ENCODE data around the gene GIT1. TPM values are rescaled to one million over a fixed set of nuclear protein-coding genes. Genes with fewer than 3 reads are reported as not detected.
A peak's percentile ranks its signal among the peaks of the same experiment; 100 is the strongest.

GIT1 gene
- total RNA-seq, 8 experiments from 2014 or later: 27.1 to 43.8 (median 32.0) TPM

- Histone ChIP-seq H3K4me3 (no peak overlapping the region), H3K4me1 (replicated peaks in 1 of 2) (peaks cover 27 to 34% of the 10 kb centered on the region in 2 donors), H3K27ac (no peak overlapping the region)
- in situ Hi-C loops (cut with MboI; ENCODE audit: low pct_unique_long_range_greater_than_20kb in 2 of 9, low sequenced_read_pairs in 9 of 9, unreplicated experiment in 9 of 9): loop anchor here in 1 of 9 experiments (25.0 kb wide), 1 partner anchor 473 kb away; no protein-coding TSS in a partner anchor
- peak in 1 of 8 experiments; percentile 12 for ATAC-seq (replicated peaks in 6 of 8)
- WGBS, 10 experiments: 60 to 94% (median 70%) methylated on average over 1 to 6 of the region's 16 CpGs; no CpG with 5 or more reads in 6 of the 10 experiments
These were observed 25.1 kb upstream of the GIT1 start for GRCh38 chr17:29614349-29615047.

DNA sequence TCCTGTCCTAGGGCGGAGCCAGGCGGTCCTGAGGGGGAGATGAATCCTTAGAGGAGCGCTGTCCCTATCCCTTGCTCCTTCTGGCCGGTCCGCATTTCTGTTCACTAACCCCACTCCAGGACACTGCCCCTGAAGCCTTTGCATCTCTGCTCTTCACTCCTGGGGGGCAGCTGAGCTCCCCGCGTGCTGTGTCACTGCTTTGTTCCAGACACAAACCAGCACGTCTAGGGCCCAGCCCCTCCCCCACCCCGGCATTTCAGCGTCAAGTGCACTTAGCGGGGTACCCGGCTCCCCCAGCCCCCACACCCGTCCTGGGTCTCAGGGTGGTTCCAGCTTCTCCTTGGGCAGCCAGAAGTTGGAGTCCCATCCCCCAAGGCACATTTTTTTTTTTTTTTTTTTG, 24.4 kb upstream of the GIT1 start:
- Histone ChIP-seq H3K4me3 (no peak overlapping the region), H3K4me1 (replicated peaks in 1 of 2) (peaks cover 27 to 34% of the 10 kb centered on the region in 2 donors), H3K27ac (no peak overlapping the region)
- 61 to 100% methylated on average over 1 to 3 of the region's 13 CpGs; no CpG with 5 or more reads in 8 of the 10 experiments for whole genome bisulfite sequencing, 10 experiments
- in situ Hi-C loops (cut with MboI; ENCODE audit: low pct_unique_long_range_greater_than_20kb in 2 of 9, low sequenced_read_pairs in 9 of 9, unreplicated experiment in 9 of 9): loop anchor here in 1 of 9 experiments (25.0 kb wide), 1 partner anchor 473 kb away; no protein-coding TSS in a partner anchor
- peak in 1 of 8 experiments; percentile 14 for ATAC-seq (replicated peaks in 6 of 8)

GRCh38 chr17:29613352-29613837, 23.9 kb upstream of the GIT1 start:
- Histone ChIP-seq H3K4me3 (no peak overlapping the region), H3K27ac (peak overlapping the region in 1 of 2 donors; percentile 43), H3K4me1 (replicated peaks in 1 of 2) (peaks cover 27 to 34% of the 10 kb centered on the region in 2 donors)
- ATAC-seq (replicated peaks in 6 of 8): peak in 7 of 8 experiments; percentile 9 to 73 (median 60)
- in situ Hi-C loops (cut with MboI; ENCODE audit: low pct_unique_long_range_greater_than_20kb in 2 of 9, low sequenced_read_pairs in 9 of 9, unreplicated experiment in 9 of 9): loop anchor here in 1 of 9 experiments (25.0 kb wide), 1 partner anchor 474 kb away; no protein-coding TSS in a partner anchor
- 0 to 80% (median 32%) methylated on average over 1 to 7 of the region's 50 CpGs; no CpG with 5 or more reads in 6 of the 10 experiments for WGBS, 10 experiments

DNA sequence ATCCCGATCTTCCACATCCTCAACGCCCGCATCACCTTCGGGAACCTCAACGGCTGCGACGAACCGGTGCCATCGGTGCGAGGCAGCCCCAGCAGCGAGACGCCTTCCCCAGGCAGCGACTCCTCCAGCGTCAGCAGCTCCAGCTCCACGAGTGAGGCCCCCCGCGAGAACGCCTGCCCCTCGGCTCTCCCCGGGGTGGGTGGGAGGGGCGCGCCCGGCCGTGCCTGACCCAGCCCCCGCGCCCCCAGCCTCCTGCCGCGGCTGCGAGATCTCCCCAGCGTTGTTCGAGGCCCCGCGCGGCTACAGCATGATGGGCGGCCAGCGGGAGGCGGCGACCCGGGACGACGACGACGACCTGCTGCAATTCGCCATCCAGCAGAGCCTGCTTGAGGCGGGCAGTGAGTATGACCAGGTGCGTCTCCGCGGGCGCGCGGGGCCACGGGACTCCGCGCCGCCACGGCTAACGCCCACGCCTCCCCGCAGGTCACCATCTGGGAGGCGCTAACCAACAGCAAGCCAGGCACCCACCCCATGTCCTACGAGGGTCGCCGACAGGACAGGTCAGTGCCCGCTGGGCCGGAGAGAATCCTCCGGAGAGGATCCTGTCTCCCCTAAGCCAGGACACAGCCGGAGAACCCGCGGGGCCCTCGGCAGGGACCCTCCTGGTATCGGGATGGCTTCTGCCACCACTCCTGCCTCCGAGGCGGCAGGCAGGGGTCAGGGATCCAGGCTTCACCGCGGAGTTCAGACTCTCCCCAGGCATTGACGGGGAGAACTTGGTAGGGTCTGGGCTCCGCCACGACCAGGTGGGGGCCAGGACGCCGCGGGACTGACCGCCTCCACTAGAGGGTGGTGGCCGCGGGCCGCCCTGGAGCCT, 23.2 kb upstream of the GIT1 start:
- H3K4me1 ChIP-seq (replicated peaks in 1 of 2): peaks cover 27 to 28% of the 10 kb centered on the region in 2 donors
- in situ Hi-C loops (cut with MboI; ENCODE audit: low pct_unique_long_range_greater_than_20kb in 2 of 9, low sequenced_read_pairs in 9 of 9, unreplicated experiment in 9 of 9): loop anchor here in 1 of 9 experiments (25.0 kb wide), 1 partner anchor 475 kb away; no protein-coding TSS in a partner anchor
- WGBS, 10 experiments: no CpG with 5 or more reads among the region's 85 CpGs
- H3K4me3 ChIP-seq: no peak overlapping the region
- peak overlapping the region in 1 of 2 donors; percentile 43 for H3K27ac ChIP-seq
- no peak for ATAC-seq (replicated peaks in 6 of 8)

- WGBS, 10 experiments: 100% methylated on average over 2 of the region's 12 CpGs; no CpG with 5 or more reads in 9 of the 10 experiments
- no peak for ATAC-seq (replicated peaks in 6 of 8)
These were observed 22.6 kb upstream of the GIT1 start for GRCh38 chr17:29612094-29612403.

DNA sequence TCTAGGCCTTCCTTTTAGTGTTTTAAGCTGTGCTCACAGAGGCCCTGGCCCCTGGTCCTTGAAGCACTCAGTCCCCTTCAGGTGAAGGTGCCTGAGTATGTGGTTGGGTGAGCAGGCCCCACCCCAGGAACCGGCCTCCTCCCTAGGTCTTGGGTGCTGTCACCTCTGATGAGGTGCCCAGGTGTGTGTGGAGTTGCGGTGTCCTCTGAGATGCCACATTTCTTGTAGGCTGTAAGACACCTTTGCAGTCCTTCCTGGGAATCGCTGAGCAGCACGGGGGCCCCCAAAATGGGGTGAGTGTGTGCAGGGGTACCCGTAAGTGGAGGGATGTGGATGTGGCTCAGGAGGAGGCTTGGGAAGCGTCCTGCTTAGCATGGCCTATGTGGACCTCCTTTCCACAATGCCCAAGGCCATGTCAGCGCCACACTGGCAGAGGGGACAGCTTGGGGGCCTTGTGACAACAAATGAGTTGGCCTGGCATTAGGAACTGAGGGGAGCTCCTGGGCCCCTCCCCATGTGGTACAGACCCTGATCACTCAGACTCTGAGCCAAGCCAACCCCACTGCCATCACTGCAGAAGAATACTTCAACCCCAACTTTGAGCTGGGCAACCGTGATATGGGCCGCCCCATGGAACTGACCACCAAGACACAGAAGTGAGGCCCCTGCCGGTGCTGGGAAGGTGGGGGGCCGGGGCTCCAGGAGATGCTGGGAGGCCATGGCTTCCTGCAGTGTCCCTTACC, 22.1 kb upstream of the GIT1 start:
- H3K27ac ChIP-seq: no peak overlapping the region
- peaks cover 23 to 24% of the 10 kb centered on the region in 2 donors for H3K4me1 ChIP-seq (replicated peaks in 1 of 2)
- in situ Hi-C loops (cut with MboI; ENCODE audit: low pct_unique_long_range_greater_than_20kb in 2 of 9, low sequenced_read_pairs in 9 of 9, unreplicated experiment in 9 of 9): loop anchor here in 1 of 9 experiments (25.0 kb wide), 1 partner anchor 476 kb away; no protein-coding TSS in a partner anchor
- H3K4me3 ChIP-seq: no peak overlapping the region
- WGBS, 10 experiments: 96 to 100% (median 100%) methylated on average over 1 to 5 of the region's 11 CpGs; no CpG with 5 or more reads in 6 of the 10 experiments
- no peak for ATAC-seq (replicated peaks in 6 of 8)

More at GRCh38 chr17:29612094-29612403, 22.6 kb upstream of the GIT1 start:
- Histone ChIP-seq H3K27ac (no peak overlapping the region), H3K4me1 (replicated peaks in 1 of 2) (peaks cover 23 to 24% of the 10 kb centered on the region in 2 donors), H3K4me3 (no peak overlapping the region)
- in situ Hi-C loops (cut with MboI; ENCODE audit: low pct_unique_long_range_greater_than_20kb in 2 of 9, low sequenced_read_pairs in 9 of 9, unreplicated experiment in 9 of 9): loop anchor here in 1 of 9 experiments (25.0 kb wide), 1 partner anchor 475 kb away; no protein-coding TSS in a partner anchor

GRCh38 chr17:29610395-29610794, 20.9 kb upstream of the GIT1 start:
- no peak overlapping the region for H3K27ac ChIP-seq
- no peak overlapping the region for H3K4me3 ChIP-seq
- WGBS, 10 experiments: 60 to 100% (median 81%) methylated on average over 1 to 3 of the region's 3 CpGs; no CpG with 5 or more reads in 5 of the 10 experiments
- no peak for ATAC-seq (replicated peaks in 6 of 8)
- peaks cover 16 to 20% of the 10 kb centered on the region in 2 donors for H3K4me1 ChIP-seq (replicated peaks in 1 of 2)
- in situ Hi-C loops (cut with MboI; ENCODE audit: low pct_unique_long_range_greater_than_20kb in 2 of 9, low sequenced_read_pairs in 9 of 9, unreplicated experiment in 9 of 9): loop anchor here in 1 of 9 experiments (25.0 kb wide), 1 partner anchor 477 kb away; no protein-coding TSS in a partner anchor

DNA sequence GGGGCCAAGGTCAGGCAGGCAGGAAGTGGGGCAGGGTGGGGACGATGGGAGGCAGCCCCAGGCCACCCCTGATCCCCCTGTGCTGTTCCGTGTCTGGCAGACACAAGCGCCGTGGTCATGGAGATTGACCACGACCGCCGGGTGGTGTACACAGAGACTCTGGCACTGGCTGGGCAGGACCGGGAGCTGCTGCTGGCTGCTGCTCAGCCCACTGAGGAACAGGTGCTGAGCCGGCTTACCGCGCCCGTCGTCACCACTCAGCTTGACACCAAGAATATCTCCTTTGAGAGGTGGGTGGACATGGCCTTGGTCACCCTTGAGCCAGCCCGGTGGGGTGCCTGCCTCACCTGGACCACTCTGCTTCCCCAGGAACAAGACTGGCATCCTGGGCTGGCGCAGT, 19.5 kb upstream of the GIT1 start:
- in situ Hi-C loops (cut with MboI; ENCODE audit: low pct_unique_long_range_greater_than_20kb in 2 of 9, low sequenced_read_pairs in 9 of 9, unreplicated experiment in 9 of 9): loop anchor here in 1 of 9 experiments (25.0 kb wide), 1 partner anchor 478 kb away; no protein-coding TSS in a partner anchor
- H3K4me3 ChIP-seq: no peak overlapping the region
- no peak overlapping the region for H3K27ac ChIP-seq
- WGBS, 10 experiments: 100% methylated on average over 1 of the region's 15 CpGs; no CpG with 5 or more reads in 9 of the 10 experiments
- ATAC-seq (replicated peaks in 6 of 8): no peak
- peaks cover 6 to 8% of the 10 kb centered on the region in 2 donors for H3K4me1 ChIP-seq (replicated peaks in 1 of 2)

DNA sequence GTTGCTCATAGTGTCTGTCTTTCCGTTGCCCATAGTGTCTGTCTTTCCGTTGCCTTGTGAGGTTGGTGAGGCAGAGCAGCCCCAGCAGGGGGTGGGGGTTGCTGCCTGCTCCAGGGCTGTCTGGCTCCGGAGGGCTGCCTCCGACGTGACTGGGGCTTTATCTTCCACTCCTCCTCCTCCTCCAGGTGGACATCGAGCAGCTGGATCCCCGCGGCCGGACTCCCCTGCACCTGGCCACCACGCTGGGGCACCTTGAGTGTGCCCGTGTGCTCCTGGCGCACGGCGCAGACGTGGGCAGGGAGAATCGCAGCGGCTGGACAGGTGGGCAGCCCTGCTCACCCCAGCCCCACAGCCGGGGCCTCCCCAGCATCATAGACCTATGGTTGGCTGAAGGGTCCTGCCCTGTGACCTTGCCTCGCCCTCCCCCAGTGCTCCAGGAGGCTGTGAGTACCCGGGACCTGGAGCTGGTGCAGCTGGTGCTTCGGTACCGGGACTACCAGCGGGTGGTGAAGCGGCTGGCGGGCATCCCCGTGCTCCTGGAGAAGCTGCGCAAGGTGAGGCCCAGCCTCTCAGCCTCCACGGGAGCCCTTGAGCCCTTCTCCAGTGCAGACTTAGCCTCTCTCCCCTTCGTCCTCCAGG, 18.2 kb upstream of the GIT1 start:
- Histone ChIP-seq H3K4me1 (replicated peaks in 1 of 2) (no peaks in the 10 kb centered on the region), H3K27ac (no peak overlapping the region), H3K4me3 (no peak overlapping the region)
- peak in 1 of 8 experiments; percentile 13 for ATAC-seq (replicated peaks in 6 of 8)
- in situ Hi-C loops (cut with MboI; ENCODE audit: low pct_unique_long_range_greater_than_20kb in 2 of 9, low sequenced_read_pairs in 9 of 9, unreplicated experiment in 9 of 9): loop anchor here in 1 of 9 experiments (25.0 kb wide), 1 partner anchor 480 kb away; no protein-coding TSS in a partner anchor
- 80 to 100% (median 83%) methylated on average over 1 to 15 of the region's 29 CpGs; no CpG with 5 or more reads in 5 of the 10 experiments for WGBS, 10 experiments

DNA sequence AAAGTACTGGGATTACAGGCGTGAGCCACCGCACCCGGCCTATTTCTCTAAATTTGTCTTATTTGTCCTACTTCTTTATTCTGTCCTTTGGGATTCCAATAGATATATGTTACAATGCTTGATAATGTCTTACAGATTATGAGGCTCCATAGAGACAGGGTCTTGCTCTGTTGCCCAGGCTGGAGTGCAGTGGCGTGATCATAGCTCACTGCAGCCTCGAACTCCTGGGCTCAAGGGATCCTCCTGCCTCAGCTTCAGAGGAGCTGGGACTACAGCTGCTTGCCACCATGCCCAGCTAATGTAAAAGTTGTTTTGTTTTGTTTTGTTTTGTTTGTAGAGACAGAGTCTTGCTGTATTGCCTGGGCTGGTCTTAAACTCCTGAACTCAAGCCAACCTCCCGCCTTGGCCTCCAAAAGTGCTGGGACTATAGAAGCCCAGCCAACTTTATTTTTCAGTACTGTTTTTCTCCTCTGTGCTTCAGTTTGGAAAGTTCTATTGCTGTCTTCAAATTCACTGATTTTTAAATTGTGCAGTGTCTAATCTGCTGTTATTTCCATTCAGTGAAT, 13.7 kb upstream of the GIT1 start:
- 44 to 100% (median 90%) methylated on average over 1 to 5 of the region's 6 CpGs; no CpG with 5 or more reads in 1 of the 10 experiments for WGBS, 10 experiments
- Histone ChIP-seq H3K4me1 (replicated peaks in 1 of 2) (no peaks in the 10 kb centered on the region), H3K4me3 (no peak overlapping the region), H3K27ac (no peak overlapping the region)
- in situ Hi-C loops (cut with MboI; ENCODE audit: low pct_unique_long_range_greater_than_20kb in 2 of 9, low sequenced_read_pairs in 9 of 9, unreplicated experiment in 9 of 9): loop anchor here in 1 of 9 experiments (25.0 kb wide), 1 partner anchor 484 kb away; no protein-coding TSS in a partner anchor
- ATAC-seq (replicated peaks in 6 of 8): no peak
